ENCODE measurements around the gene C1orf35. TPM values are rescaled to one million over a fixed set of nuclear protein-coding genes. Genes with fewer than 3 reads are reported as not detected.

The C1orf35 gene
- total RNA-seq, 1 donor from 2014 or later: 12.4 TPM

GRCh38 chr1:228098323-228098931, 4.7 kb downstream of the C1orf35 start:
- peaks cover 48% of the 10 kb centered on the region for H3K36me3 ChIP-seq
- H3K27ac ChIP-seq: no peak overlapping the region
- peaks cover 7% of the 10 kb centered on the region for H3K9me3 ChIP-seq
- H3K4me1 ChIP-seq: peaks cover 33% of the 10 kb centered on the region
- H3K4me3 ChIP-seq: no peak overlapping the region
- ATAC-seq (no peak), DNase-seq (no peak)
- TF ChIP-seq CTCF (IDR thresholded peaks at IDR 0.05): no peak
- intact Hi-C loops (cut with DNase I): no loop called here
- no peaks in the 10 kb centered on the region for H3K27me3 ChIP-seq (ENCODE audit: low read depth)

- Histone ChIP-seq H3K27ac (no peak overlapping the region), H3K36me3 (peaks cover 54% of the 10 kb centered on the region), H3K9me3 (peaks cover 7% of the 10 kb centered on the region), H3K4me3 (no peak overlapping the region), H3K27me3 (ENCODE audit: low read depth) (no peaks in the 10 kb centered on the region), H3K4me1 (peaks cover 41% of the 10 kb centered on the region)
- ATAC-seq: no peak
- no peak for DNase-seq
- TF ChIP-seq CTCF (IDR thresholded peaks at IDR 0.05): no peak
- intact Hi-C loops (cut with DNase I): no loop called here
Observed at GRCh38 chr1:228097333-228098081, 5.6 kb downstream of the C1orf35 start.

DNA sequence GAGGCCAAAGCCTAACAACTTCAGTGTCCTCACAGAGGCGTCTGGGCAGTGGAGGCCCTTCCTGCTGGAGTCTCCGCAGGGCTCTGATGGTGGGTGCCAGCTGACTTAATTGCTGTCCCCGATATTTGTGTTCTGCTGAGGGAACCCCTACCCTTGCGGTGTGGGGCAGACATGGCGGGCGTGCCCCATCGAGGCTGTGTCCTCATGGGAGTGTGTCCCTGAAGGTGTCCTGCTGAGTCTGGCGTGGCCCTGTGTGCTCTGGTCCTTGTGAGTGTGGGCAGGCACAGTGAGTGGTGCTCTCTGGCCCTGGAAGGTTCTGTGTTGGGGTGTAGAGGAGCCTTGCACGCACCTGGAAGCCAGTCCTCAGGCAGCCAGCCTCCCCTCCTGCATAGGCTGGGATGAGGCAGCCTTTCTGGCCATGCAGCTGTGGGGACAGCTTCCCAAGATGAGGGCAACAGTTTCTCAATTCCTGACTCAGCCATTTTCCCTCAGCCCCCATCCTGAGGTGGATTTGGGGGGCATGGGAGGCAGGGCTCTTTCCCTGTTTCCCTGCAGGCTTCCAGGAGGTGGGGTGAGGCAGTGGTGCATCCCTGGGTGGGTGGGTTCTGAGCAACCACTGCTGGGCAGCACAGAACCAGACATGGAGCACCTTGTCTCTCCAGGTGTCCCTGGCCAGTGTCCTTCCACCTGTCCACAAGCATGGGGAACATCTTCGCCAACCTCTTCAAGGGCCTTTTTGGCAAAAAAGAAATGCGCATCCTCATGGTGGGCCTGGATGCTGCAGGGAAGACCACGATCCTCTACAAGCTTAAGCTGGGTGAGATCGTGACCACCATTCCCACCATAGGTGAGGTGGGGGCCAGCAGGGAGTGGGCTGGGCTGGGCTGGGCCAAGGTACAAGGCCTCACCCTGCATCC, 6.5 kb downstream of the C1orf35 start:
- intact Hi-C loops (cut with DNase I): no loop called here
- Histone ChIP-seq H3K27ac (no peak overlapping the region), H3K4me1 (peaks cover 41% of the 10 kb centered on the region), H3K27me3 (ENCODE audit: low read depth) (no peaks in the 10 kb centered on the region), H3K36me3 (peaks cover 54% of the 10 kb centered on the region), H3K9me3 (peaks cover 7% of the 10 kb centered on the region), H3K4me3 (no peak overlapping the region)
- no peak for ATAC-seq
- DNase-seq: no peak
- TF ChIP-seq CTCF (IDR thresholded peaks at IDR 0.05): no peak

DNA sequence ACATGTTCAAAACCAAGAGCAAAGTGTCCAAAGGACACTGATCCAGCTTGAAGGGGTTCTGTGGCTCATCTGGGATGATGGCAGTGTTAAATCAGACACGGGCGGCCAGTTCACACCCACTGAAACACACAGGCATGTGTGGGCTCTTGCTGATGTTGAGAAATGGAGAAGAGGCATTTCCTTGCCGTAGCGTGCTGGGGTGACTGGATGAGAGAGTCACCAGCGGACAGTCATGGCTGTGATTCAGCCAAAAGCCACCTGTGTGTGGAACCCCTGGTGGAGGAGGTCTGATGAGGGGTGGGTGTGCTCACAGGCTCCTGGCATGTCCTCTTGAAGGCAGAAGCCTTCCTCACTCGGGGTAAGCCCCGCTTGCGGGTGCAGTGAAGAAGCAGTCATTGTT, 7.2 kb downstream of the C1orf35 start:
- H3K4me3 ChIP-seq: no peak overlapping the region
- H3K27me3 ChIP-seq (ENCODE audit: low read depth): no peaks in the 10 kb centered on the region
- ATAC-seq: no peak
- H3K9me3 ChIP-seq: peaks cover 7% of the 10 kb centered on the region
- H3K4me1 ChIP-seq: peaks cover 44% of the 10 kb centered on the region
- peaks cover 53% of the 10 kb centered on the region for H3K36me3 ChIP-seq
- H3K27ac ChIP-seq: no peak overlapping the region
- DNase-seq: no peak
- no peak for TF ChIP-seq CTCF (IDR thresholded peaks at IDR 0.05)
- intact Hi-C loops (cut with DNase I): no loop called here

- TF ChIP-seq CTCF (IDR thresholded peaks at IDR 0.05): no peak
- DNase-seq (no peak), ATAC-seq (no peak)
- H3K9me3 ChIP-seq: peaks cover 7% of the 10 kb centered on the region
- H3K4me3 ChIP-seq: no peak overlapping the region
- peaks cover 47% of the 10 kb centered on the region for H3K36me3 ChIP-seq
- intact Hi-C loops (cut with DNase I): no loop called here
- H3K27ac ChIP-seq: no peak overlapping the region
- peaks cover 52% of the 10 kb centered on the region for H3K4me1 ChIP-seq
- no peaks in the 10 kb centered on the region for H3K27me3 ChIP-seq (ENCODE audit: low read depth)
Observed at GRCh38 chr1:228095161-228095560, 8.0 kb downstream of the C1orf35 start.
